Keratinocyte (primary cell): ENCODE measurements around the gene IPO13.

Source experiments
- EZH2 ChIP-seq: IDR thresholded peaks from one replicate; pipeline ENCODE4 v1.6.1; 2012; ENCODE audit warnings: inconsistent platforms, mild to moderate bottlenecking, low read length, moderate library complexity
- TF ChIP-seq, protein P1 (sequence below), 3 experiments: IDR thresholded peaks in 1 of 3; conservative IDR thresholded peaks in 1 of 3; optimal IDR thresholded peaks in 1 of 3; 2 replicates in 2 of 3; 3 replicates in 1 of 3; pipeline versions ENCODE3 to v1.5.1; 2011; ENCODE audit warnings: low read length in 3 of 3, mild to moderate bottlenecking in 3 of 3, moderate library complexity in 2 of 3, control low read depth in 1 of 3, inconsistent platforms in 1 of 3; ENCODE audit not compliant: insufficient read depth in 2 of 3; ENCODE audit errors: extremely low read depth in 1 of 3

DNA sequence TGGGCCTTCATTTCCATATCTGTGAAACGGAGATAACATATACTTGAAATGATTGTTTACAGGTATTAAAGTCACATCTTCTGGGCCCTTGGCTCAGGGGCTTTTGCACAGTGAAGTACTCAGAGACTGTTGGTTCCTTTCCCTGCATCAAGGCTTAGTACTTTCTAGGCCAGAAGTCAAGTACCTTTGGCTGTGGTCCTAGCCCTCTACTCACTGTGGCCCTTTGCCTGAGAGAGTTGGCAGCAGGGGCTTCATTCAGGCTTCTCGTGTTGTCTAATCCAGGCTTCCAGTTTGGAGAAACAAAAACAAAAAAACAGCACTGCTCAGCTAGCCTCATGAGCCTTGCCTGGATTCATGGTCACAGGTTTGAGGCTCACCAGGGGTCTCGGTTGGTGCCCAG is 14.9 kb downstream of the IPO13 start:
- TF ChIP-seq, protein P1, sequence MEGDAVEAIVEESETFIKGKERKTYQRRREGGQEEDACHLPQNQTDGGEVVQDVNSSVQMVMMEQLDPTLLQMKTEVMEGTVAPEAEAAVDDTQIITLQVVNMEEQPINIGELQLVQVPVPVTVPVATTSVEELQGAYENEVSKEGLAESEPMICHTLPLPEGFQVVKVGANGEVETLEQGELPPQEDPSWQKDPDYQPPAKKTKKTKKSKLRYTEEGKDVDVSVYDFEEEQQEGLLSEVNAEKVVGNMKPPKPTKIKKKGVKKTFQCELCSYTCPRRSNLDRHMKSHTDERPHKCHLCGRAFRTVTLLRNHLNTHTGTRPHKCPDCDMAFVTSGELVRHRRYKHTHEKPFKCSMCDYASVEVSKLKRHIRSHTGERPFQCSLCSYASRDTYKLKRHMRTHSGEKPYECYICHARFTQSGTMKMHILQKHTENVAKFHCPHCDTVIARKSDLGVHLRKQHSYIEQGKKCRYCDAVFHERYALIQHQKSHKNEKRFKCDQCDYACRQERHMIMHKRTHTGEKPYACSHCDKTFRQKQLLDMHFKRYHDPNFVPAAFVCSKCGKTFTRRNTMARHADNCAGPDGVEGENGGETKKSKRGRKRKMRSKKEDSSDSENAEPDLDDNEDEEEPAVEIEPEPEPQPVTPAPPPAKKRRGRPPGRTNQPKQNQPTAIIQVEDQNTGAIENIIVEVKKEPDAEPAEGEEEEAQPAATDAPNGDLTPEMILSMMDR (optimal IDR thresholded peaks at IDR 0.05 in 1 of 3, IDR thresholded peaks at IDR 0.05 in 1 of 3, conservative IDR thresholded peaks at IDR 0.05 in 1 of 3; ENCODE audit: extremely low read depth in 1 of 3, insufficient read depth in 2 of 3, low read length in 3 of 3): no peak
- no peak for TF ChIP-seq EZH2
